ENCODE data around the gene HYAL1. TPM values are rescaled to one million over a fixed set of nuclear protein-coding genes. Genes with fewer than 3 reads are reported as not detected.

HYAL1 gene
- total RNA-seq, 2 experiments from 2014 or later = not detected

- no peak for DNase-seq
- peaks cover 25% of the 10 kb centered on the region for H3K4me1 Mint-ChIP-seq (ENCODE audit: low read depth)
Observed at GRCh38 chr3:50297896-50298725, 5.3 kb downstream of the HYAL1 start.

DNA sequence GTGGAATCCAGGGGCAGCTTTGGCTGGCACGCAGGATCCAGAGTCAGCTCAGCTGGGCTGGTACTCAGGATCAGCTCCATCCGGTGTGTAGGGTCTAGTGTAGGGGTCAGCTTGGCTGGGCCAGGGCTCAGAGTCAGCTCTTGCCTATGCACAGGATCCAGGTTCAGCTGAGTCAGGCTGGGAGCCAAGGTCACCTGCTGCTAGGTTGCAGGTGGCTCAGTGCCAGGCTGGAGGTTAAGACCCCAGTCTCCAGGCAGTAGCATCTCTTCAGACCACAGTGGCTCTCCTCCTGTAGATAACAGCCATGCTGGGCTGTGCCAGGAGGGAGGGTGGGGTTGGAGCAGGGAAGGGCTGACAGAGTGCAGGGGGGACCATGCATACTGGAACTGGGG is 6.0 kb downstream of the HYAL1 start:
- CTCF ChIA-PET = interaction anchor here (0.7 kb wide), 1 partner anchor 29 kb away, joined by 3 read pairs; no protein-coding TSS in a partner anchor
- no peak overlapping the region for H3K4me3 Mint-ChIP-seq
- H3K4me1 Mint-ChIP-seq (ENCODE audit: low read depth) = peaks cover 32% of the 10 kb centered on the region
- no peak for DNase-seq
- intact Hi-C loops (cut with micrococcal nuclease) = no loop called here
- H3K9me3 Mint-ChIP-seq = no peaks in the 10 kb centered on the region
- H3K27ac Mint-ChIP-seq = no peak overlapping the region
- H3K36me3 Mint-ChIP-seq (ENCODE audit: low read depth) = peaks cover 2% of the 10 kb centered on the region
- H3K27me3 Mint-ChIP-seq (ENCODE audit: low read depth) = no peaks in the 10 kb centered on the region

More at GRCh38 chr3:50297896-50298725, 5.3 kb downstream of the HYAL1 start:
- Mint-ChIP-seq H3K4me3 (peak overlapping the region; percentile 99), H3K27me3 (ENCODE audit: low read depth) (no peaks in the 10 kb centered on the region), H3K27ac (peak overlapping the region; percentile 97), H3K9me3 (no peaks in the 10 kb centered on the region), H3K36me3 (ENCODE audit: low read depth) (peaks cover 2% of the 10 kb centered on the region)
- intact Hi-C loops (cut with micrococcal nuclease) = loop anchor here (2.0 kb wide), 2 partner anchors 51 to 357 kb away; partner anchors contain the start of gene RBM6
- CTCF ChIA-PET = interaction anchor here (0.7 to 2.3 kb wide), 4 partner anchors 17 to 70 kb away, joined by 3 to 9 read pairs (median 6); no protein-coding TSS in a partner anchor

- no peaks in the 10 kb centered on the region for H3K9me3 Mint-ChIP-seq
- peaks cover 2% of the 10 kb centered on the region for H3K36me3 Mint-ChIP-seq (ENCODE audit: low read depth)
- CTCF ChIA-PET = interaction anchor here (0.7 kb wide), 1 partner anchor 29 kb away, joined by 3 read pairs; no protein-coding TSS in a partner anchor
- H3K27me3 Mint-ChIP-seq (ENCODE audit: low read depth) = no peaks in the 10 kb centered on the region
- H3K4me1 Mint-ChIP-seq (ENCODE audit: low read depth) = peaks cover 32% of the 10 kb centered on the region
- no peak overlapping the region for H3K27ac Mint-ChIP-seq
- intact Hi-C loops (cut with micrococcal nuclease) = no loop called here
- no peak for DNase-seq
- no peak overlapping the region for H3K4me3 Mint-ChIP-seq
Observed at GRCh38 chr3:50296721-50297383, 6.5 kb downstream of the HYAL1 start.

DNA sequence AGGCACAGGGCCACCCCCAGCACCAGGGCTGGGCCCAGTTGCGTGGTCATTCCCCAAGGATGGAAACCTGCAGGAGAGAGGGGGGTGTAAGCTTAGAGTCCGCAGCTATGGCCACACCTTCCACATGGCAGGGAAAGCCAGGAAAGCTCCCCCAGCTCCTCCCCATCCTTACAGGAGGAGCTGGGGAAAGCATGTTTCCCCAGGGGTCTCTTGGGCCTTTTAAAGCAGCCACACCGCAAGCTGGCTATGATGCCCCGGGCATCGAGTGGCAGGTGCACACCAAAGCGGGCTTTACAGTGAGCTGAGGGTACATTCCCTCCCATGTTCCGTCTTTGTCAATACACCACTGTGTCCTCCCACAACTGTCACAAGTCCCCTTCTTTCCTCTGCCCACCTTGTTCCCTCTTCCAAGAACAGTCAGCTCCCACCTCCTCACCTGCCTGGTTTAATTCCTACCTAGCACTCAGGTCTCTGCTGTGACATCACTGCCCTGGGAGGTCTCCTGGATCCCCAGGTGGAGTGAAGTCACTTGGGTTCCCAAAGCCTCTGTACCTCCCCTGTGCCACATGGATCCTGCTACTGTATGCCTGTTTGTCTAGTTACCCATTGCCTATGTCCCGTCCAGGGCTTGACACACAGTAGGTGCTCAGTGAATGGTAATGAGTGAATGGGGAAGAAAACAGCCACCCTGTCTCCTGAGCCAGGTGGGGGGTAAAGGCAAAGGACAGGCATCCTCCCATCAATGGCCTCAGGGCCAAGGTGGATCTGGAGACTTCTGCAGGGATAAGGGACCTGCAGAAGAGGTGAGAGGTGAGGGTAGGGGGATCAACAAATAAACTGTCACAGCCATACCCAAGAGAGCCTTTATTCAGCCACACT is 7.6 kb downstream of the HYAL1 start:
- Mint-ChIP-seq H3K9me3 (no peaks in the 10 kb centered on the region), H3K27ac (peak overlapping the region; percentile 11), H3K36me3 (ENCODE audit: low read depth) (peaks cover 7% of the 10 kb centered on the region), H3K4me1 (ENCODE audit: low read depth) (peaks cover 35% of the 10 kb centered on the region), H3K4me3 (no peak overlapping the region), H3K27me3 (ENCODE audit: low read depth) (no peaks in the 10 kb centered on the region)
- CTCF ChIA-PET = interaction anchor here (0.5 to 0.6 kb wide), 2 partner anchors 26 to 53 kb away, joined by 3 read pairs; no protein-coding TSS in a partner anchor
- intact Hi-C loops (cut with micrococcal nuclease) = no loop called here
- DNase-seq = no peak

DNA sequence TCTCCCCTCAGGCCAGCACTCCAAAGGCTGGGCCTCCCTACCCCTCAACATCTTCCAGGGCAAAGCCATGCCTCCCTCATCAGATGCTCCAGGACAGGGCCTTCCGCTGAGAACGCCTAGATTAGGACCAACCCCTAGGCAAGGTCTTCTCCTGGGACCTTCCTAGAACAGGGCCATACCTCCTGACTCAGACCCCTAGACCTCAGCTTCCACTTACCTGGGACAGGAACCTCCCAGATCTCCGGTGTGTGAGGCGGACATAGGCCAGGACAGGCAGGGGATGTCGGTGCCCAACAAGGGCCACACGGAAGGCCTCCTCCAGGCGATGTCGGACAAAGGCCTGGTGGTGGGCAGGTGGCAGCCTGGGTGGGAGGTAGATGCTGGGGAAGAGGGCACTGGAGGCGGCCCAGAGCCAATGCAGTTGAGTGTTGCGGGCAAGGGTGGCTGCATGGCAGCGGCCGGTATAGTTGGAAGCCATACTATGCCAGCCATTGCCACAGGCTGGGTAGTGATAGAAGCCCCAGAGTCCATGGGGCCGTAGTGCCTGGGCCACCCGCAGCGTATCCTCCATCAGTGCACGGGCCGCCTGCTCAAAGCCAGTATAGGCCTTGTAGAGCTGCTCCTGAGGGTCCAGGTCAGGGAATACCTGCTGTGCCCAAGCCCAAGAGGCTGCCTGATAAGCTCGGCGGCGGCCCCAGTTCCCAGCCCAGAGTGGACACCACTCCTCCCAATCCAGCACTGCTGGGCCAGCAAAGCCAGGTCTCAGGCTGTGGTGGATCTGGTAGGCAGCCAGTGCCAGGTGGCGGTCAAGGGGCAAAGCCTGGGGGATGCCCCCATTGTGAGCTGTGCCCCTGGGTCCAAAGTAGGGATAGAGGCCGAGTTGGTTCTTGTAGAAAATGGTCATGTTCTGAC is 8.6 kb downstream of the HYAL1 start:
- intact Hi-C loops (cut with micrococcal nuclease) = no loop called here
- Mint-ChIP-seq H3K4me1 (ENCODE audit: low read depth) (peaks cover 35% of the 10 kb centered on the region), H3K36me3 (ENCODE audit: low read depth) (peaks cover 13% of the 10 kb centered on the region), H3K27me3 (ENCODE audit: low read depth) (no peaks in the 10 kb centered on the region), H3K9me3 (no peaks in the 10 kb centered on the region), H3K4me3 (no peak overlapping the region), H3K27ac (no peak overlapping the region)
- CTCF ChIA-PET = interaction anchor here (1.5 kb wide), 1 partner anchor 20 kb away, joined by 4 read pairs; no protein-coding TSS in a partner anchor
- DNase-seq = no peak

GRCh38 chr3:50294089-50294488 is 9.3 kb downstream of the HYAL1 start:
- CTCF ChIA-PET = interaction anchor here (1.5 kb wide), 1 partner anchor 19 kb away, joined by 4 read pairs; no protein-coding TSS in a partner anchor
- DNase-seq = no peak
- no peaks in the 10 kb centered on the region for H3K27me3 Mint-ChIP-seq (ENCODE audit: low read depth)
- H3K4me1 Mint-ChIP-seq (ENCODE audit: low read depth) = peaks cover 36% of the 10 kb centered on the region
- no peaks in the 10 kb centered on the region for H3K9me3 Mint-ChIP-seq
- peaks cover 18% of the 10 kb centered on the region for H3K36me3 Mint-ChIP-seq (ENCODE audit: low read depth)
- H3K4me3 Mint-ChIP-seq = no peak overlapping the region
- no peak overlapping the region for H3K27ac Mint-ChIP-seq
- intact Hi-C loops (cut with micrococcal nuclease) = no loop called here

DNA sequence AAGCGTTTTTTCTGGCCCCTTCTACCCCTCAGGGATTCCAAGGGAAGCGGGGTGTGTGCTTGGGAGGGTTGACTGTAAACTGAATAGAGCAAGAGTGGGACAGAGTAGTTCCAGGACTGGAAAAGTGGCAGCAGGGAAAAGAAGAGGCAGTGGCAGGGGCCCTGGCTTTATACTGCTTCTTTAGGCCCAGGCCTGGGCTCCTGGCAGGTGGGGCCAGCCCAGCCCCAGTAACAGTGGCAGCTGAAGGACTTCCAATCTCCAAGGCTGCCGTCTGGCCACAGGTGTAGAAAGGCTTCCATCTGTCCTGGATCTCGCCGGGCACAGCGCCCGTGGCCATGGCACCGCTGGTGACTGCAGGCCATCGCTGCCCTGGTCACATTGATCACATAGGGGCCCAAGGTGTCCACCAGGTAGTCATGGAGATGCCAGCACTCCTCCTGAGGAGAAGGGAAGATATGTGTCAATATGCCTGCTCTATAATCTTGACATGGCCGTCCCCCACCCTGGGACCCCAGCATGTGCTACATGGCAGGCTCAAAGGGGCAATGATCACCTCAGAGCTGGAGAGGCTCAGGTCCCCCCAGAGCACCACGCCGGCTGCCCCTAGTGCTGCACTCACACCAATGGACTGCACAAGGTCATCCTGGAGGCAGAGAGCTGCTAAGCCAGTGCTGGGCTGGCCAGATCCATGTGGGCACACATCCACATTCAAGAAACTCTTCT is 10.1 kb downstream of the HYAL1 start:
- Mint-ChIP-seq H3K36me3 (ENCODE audit: low read depth) (peaks cover 21% of the 10 kb centered on the region), H3K27ac (peak overlapping the region; percentile 88), H3K27me3 (ENCODE audit: low read depth) (no peaks in the 10 kb centered on the region), H3K9me3 (no peaks in the 10 kb centered on the region), H3K4me3 (peak overlapping the region; percentile 91), H3K4me1 (ENCODE audit: low read depth) (peaks cover 31% of the 10 kb centered on the region)
- intact Hi-C loops (cut with micrococcal nuclease) = no loop called here
- CTCF ChIA-PET = interaction anchor here (1.5 to 2.8 kb wide), 3 partner anchors 18 to 46 kb away, joined by 4 to 13 read pairs (median 11); no protein-coding TSS in a partner anchor
- DNase-seq = no peak

GRCh38 chr3:50292159-50293078 is 11.0 kb downstream of the HYAL1 start, which contains the start of gene IFRD2:
TSS of gene IFRD2 (minus strand) at chr3:50292429. CDS start at chr3:50292274, 155 bp downstream.
- DNase-seq = peak; percentile 98
- intact Hi-C loops (cut with micrococcal nuclease) = loop anchor here (1.0 kb wide), 8 partner anchors 29 to 506 kb away; partner anchors contain the start of genes CYB561D2, IP6K1, NPRL2 and RBM6
- CTCF ChIA-PET = interaction anchor here (0.9 to 2.8 kb wide), 5 partner anchors 16 to 66 kb away, joined by 4 to 13 read pairs (median 8); no protein-coding TSS in a partner anchor
- Mint-ChIP-seq H3K9me3 (no peaks in the 10 kb centered on the region), H3K4me1 (ENCODE audit: low read depth) (peaks cover 24% of the 10 kb centered on the region), H3K4me3 (peak within 1 kb of the TSS; percentile 91), H3K27ac (peak within 1 kb of the TSS; percentile 88), H3K27me3 (ENCODE audit: low read depth) (no peaks in the 10 kb centered on the region), H3K36me3 (ENCODE audit: low read depth) (peaks cover 27% of the 10 kb centered on the region)

- Mint-ChIP-seq H3K4me1 (ENCODE audit: low read depth) (peaks cover 24% of the 10 kb centered on the region), H3K27me3 (ENCODE audit: low read depth) (no peaks in the 10 kb centered on the region), H3K9me3 (no peaks in the 10 kb centered on the region), H3K27ac (no peak overlapping the region), H3K36me3 (ENCODE audit: low read depth) (peaks cover 27% of the 10 kb centered on the region), H3K4me3 (peak overlapping the region; percentile 91)
- no peak for DNase-seq
- intact Hi-C loops (cut with micrococcal nuclease) = no loop called here
- CTCF ChIA-PET = interaction anchor here (2.3 kb wide), 1 partner anchor 64 kb away, joined by 8 read pairs; no protein-coding TSS in a partner anchor
Observed at GRCh38 chr3:50290161-50290641, 13.2 kb downstream of the HYAL1 start.
